ENCODE data around the gene CCDC28A.

The CCDC28A gene

DNA sequence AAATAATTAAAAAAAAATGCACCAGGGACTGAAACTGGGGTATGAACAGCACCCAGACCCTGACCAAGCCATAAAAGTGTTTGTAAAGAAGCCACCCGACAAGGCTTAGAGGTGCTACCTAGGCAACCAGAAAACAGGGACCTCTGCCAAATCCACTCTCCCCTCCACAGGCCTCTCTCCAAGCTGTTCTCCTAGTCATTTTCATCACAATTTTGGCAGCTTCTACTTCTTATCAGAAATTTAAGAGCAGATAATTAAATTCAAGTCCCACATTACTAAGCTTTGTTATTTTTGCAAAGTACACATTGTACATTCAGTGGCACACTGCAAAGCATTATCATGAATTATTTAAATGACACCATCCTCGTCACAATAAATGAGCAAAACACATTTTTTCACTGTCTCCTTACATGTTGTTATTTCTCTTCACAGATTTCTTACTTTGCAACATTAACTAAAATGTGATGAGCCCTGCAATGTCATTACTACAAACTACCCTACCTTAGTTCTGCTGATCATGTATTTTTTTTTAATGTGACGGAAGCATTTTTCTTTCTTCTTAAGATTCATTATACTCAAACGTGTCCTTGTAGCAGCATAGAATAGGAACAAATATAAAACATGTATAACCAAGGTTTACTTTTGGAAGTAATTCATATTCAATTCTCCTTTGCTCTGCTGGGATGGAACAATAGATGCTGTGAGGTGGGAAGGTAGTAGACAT lies 60.4 kb downstream of the CCDC28A start:
- H3K14ac ChIP-seq (ENCODE audit: low read length): no peak overlapping the region
- H2BK12ac ChIP-seq (ENCODE audit: low read length): no peak overlapping the region
- H4K91ac ChIP-seq (ENCODE audit: low read depth, low read length): no peak overlapping the region
- H3K4ac ChIP-seq (ENCODE audit: low read depth, low read length): no peak overlapping the region
- no peak overlapping the region for H2AK5ac ChIP-seq (ENCODE audit: low read length)
- H3K18ac ChIP-seq (ENCODE audit: low read length): no peak overlapping the region
- H2AFZ ChIP-seq (ENCODE audit: insufficient read depth, low read length, poor library complexity): no peak overlapping the region
- H3K27ac ChIP-seq (ENCODE audit: low read depth, low read length): no peak overlapping the region
- H3K9ac ChIP-seq (ENCODE audit: low read length): no peak overlapping the region
- no peak overlapping the region for H4K12ac ChIP-seq (ENCODE audit: low read depth, low read length)
- no peak overlapping the region for H2BK5ac ChIP-seq (ENCODE audit: low read depth, low read length, poor library complexity)
- H3K4me2 ChIP-seq (ENCODE audit: low read length): no peak overlapping the region
- no CpG with 5 or more reads among the region's 4 CpGs for WGBS (ENCODE audit: extremely low coverage, insufficient coverage, insufficient read length)
- H3K27me3 ChIP-seq (ENCODE audit: insufficient read depth, low read length): no peaks in the 10 kb centered on the region
- H3K4me3 ChIP-seq (ENCODE audit: low read depth, low read length): no peak overlapping the region
- no peaks in the 10 kb centered on the region for H3K36me3 ChIP-seq (ENCODE audit: control insufficient read depth in 1 of 2, insufficient read depth in 2 of 2, low read length in 2 of 2)
- H2BK120ac ChIP-seq (ENCODE audit: insufficient read depth, low read length, poor library complexity): no peak overlapping the region
- H3K79me1 ChIP-seq (ENCODE audit: low read length): no peaks in the 10 kb centered on the region
- H3K23ac ChIP-seq (ENCODE audit: low read length): no peak overlapping the region
- H3K79me2 ChIP-seq (ENCODE audit: control insufficient read depth, insufficient read depth, low read length, poor library complexity): no peaks in the 10 kb centered on the region
- no peak for DNase-seq
- H3K9me3 ChIP-seq (ENCODE audit: insufficient read depth, low read depth, low read length): no peaks in the 10 kb centered on the region
- H4K8ac ChIP-seq (ENCODE audit: low read depth, low read length): no peak overlapping the region
- no peaks in the 10 kb centered on the region for H3K4me1 ChIP-seq (ENCODE audit: control insufficient read depth in 1 of 2, insufficient read depth in 2 of 2, low read length in 2 of 2)

GRCh38 chr6:138837246-138837645 lies 63.7 kb downstream of the CCDC28A start:
- Histone ChIP-seq H3K18ac (ENCODE audit: low read length) (no peak overlapping the region), H3K4me1 (ENCODE audit: control insufficient read depth in 1 of 2, insufficient read depth in 2 of 2, low read length in 2 of 2) (no peaks in the 10 kb centered on the region), H3K36me3 (ENCODE audit: control insufficient read depth in 1 of 2, insufficient read depth in 2 of 2, low read length in 2 of 2) (no peaks in the 10 kb centered on the region), H2BK120ac (ENCODE audit: insufficient read depth, low read length, poor library complexity) (no peak overlapping the region), H4K12ac (ENCODE audit: low read depth, low read length) (no peak overlapping the region), H3K4me3 (ENCODE audit: low read depth, low read length) (no peak overlapping the region), H4K91ac (ENCODE audit: low read depth, low read length) (no peak overlapping the region), H2AFZ (ENCODE audit: insufficient read depth, low read length, poor library complexity) (no peak overlapping the region), H3K23ac (ENCODE audit: low read length) (no peak overlapping the region), H3K79me1 (ENCODE audit: low read length) (no peaks in the 10 kb centered on the region), H3K14ac (ENCODE audit: low read length) (no peak overlapping the region), H3K9me3 (ENCODE audit: insufficient read depth, low read depth, low read length) (no peaks in the 10 kb centered on the region), H3K4ac (ENCODE audit: low read depth, low read length) (no peak overlapping the region), H2BK5ac (ENCODE audit: low read depth, low read length, poor library complexity) (no peak overlapping the region), H3K9ac (ENCODE audit: low read length) (no peak overlapping the region), H2AK5ac (ENCODE audit: low read length) (peak overlapping the region; percentile 83), H2BK12ac (ENCODE audit: low read length) (no peak overlapping the region), H4K8ac (ENCODE audit: low read depth, low read length) (no peak overlapping the region), H3K79me2 (ENCODE audit: control insufficient read depth, insufficient read depth, low read length, poor library complexity) (no peaks in the 10 kb centered on the region), H3K27me3 (ENCODE audit: insufficient read depth, low read length) (no peaks in the 10 kb centered on the region), H3K27ac (ENCODE audit: low read depth, low read length) (no peak overlapping the region), H3K4me2 (ENCODE audit: low read length) (no peak overlapping the region)
- DNase-seq: no peak
- WGBS (ENCODE audit: extremely low coverage, insufficient coverage, insufficient read length): no CpG with 5 or more reads among the region's 6 CpGs

All from trophoblast cell (in vitro differentiated cells and primary cell).